Loucy (cell line): ENCODE results near the gene TTC7B.

Experiments used
- H2AFZ ChIP-seq: fragments of 200-600 bp; sonication (generic); 2 replicates; pipeline ENCODE4 v1.6.0; 2016; ENCODE audit warnings: antibody characterized with exemption, mild to moderate bottlenecking, low read length, moderate library complexity
- H3F3A ChIP-seq: fragments of 200-600 bp; 2 replicates; pipeline ENCODE4 v1.6.0; 2016; ENCODE audit warnings: antibody characterized with exemption, low read depth, mild to moderate bottlenecking
- H3K27me3 ChIP-seq: fragments of 200-600 bp; sonication (generic); 2 replicates; pipeline ENCODE4 v1.6.1; 2014; ENCODE audit warnings: low read length, mild to moderate bottlenecking; ENCODE audit not compliant: insufficient read depth, poor library complexity, severe bottlenecking
- H3K36me3 ChIP-seq: fragments of 200-600 bp; sonication (generic); 2 replicates; pipeline ENCODE4 v1.6.1; 2016; ENCODE audit warnings: low read length; ENCODE audit not compliant: insufficient read depth
- H3K4me1 ChIP-seq: fragments of 200-600 bp; sonication (generic); 2 replicates; pipeline ENCODE4 v1.5.1; 2014; ENCODE audit warnings: low read length, mild to moderate bottlenecking; ENCODE audit not compliant: insufficient read depth, poor library complexity, severe bottlenecking
- H3K4me2 ChIP-seq: fragments of 200-600 bp; sonication (generic); 2 replicates; pipeline ENCODE4 v1.6.0; 2014; ENCODE audit warnings: antibody characterized with exemption, low read length, low read depth, mild to moderate bottlenecking; ENCODE audit not compliant: poor library complexity, severe bottlenecking
- H3K4me3 ChIP-seq: fragments of 200-600 bp; sonication (generic); 2 replicates; pipeline ENCODE4 v1.5.1; 2014; ENCODE audit warnings: low read length, mild to moderate bottlenecking, mixed read lengths; ENCODE audit not compliant: poor library complexity, severe bottlenecking
- H3K79me2 ChIP-seq: fragments of 200-600 bp; sonication (generic); 2 replicates; pipeline ENCODE4 v1.6.1; 2014; ENCODE audit warnings: low read length; ENCODE audit not compliant: insufficient read depth
- H3K9ac ChIP-seq: fragments of 200-600 bp; sonication (generic); 2 replicates; pipeline ENCODE4 v1.6.0; 2014; ENCODE audit warnings: mild to moderate bottlenecking, low read depth, low read length, moderate library complexity; ENCODE audit not compliant: poor library complexity, severe bottlenecking
- H3K9me2 ChIP-seq: fragments of 200-600 bp; sonication (generic); replicated peaks from 2 replicates; pipeline ENCODE4 v1.6.1; 2016; ENCODE audit warnings: low read depth, low read length, mixed read lengths
- H3K9me3 ChIP-seq: fragments of 200-600 bp; sonication (generic); 2 replicates; pipeline ENCODE4 v1.6.1; 2014; ENCODE audit warnings: mild to moderate bottlenecking, antibody characterized with exemption, low read length, low read depth; ENCODE audit not compliant: insufficient read depth
- H4K20me1 ChIP-seq: fragments of 200-600 bp; sonication (generic); 2 replicates; pipeline ENCODE4 v1.6.0; 2014; ENCODE audit warnings: antibody characterized with exemption, low read length, mild to moderate bottlenecking; ENCODE audit not compliant: insufficient read depth, poor library complexity, severe bottlenecking
- CTCF ChIP-seq: fragments of 200-600 bp; sonication (generic); conservative IDR thresholded peaks from 2 replicates; pipeline ENCODE4 v1.5.1; 2014; ENCODE audit warnings: mild to moderate bottlenecking, antibody characterized with exemption, low read length
- EZH2phosphoT487 ChIP-seq: fragments of 200-600 bp; IDR thresholded peaks from 2 replicates; pipeline ENCODE4 v1.6.1; 2018; ENCODE audit warnings: antibody characterized with exemption, mild to moderate bottlenecking, moderate library complexity, borderline replicate concordance

The TTC7B gene

GRCh38 chr14:90666571-90666970 is 149.7 kb downstream of the TTC7B start:
- Histone ChIP-seq H3K36me3 (peaks cover 4% of the 10 kb centered on the region; the same call in 1 of the 2 replicates), H3K4me2 (no peak overlapping the region), H3K9ac (no peak overlapping the region), H3F3A (no peaks in the 10 kb centered on the region), H3K4me1 (peaks cover 2% of the 10 kb centered on the region), H2AFZ (no peak overlapping the region), H3K79me2 (no peaks in the 10 kb centered on the region), H3K9me3 (no peaks in the 10 kb centered on the region), H4K20me1 (no peaks in the 10 kb centered on the region), H3K27me3 (no peaks in the 10 kb centered on the region), H3K4me3 (no peak overlapping the region), H3K9me2 (no peaks in the 10 kb centered on the region)
- TF ChIP-seq EZH2phosphoT487, result no peak
- TF ChIP-seq CTCF, result no peak

DNA sequence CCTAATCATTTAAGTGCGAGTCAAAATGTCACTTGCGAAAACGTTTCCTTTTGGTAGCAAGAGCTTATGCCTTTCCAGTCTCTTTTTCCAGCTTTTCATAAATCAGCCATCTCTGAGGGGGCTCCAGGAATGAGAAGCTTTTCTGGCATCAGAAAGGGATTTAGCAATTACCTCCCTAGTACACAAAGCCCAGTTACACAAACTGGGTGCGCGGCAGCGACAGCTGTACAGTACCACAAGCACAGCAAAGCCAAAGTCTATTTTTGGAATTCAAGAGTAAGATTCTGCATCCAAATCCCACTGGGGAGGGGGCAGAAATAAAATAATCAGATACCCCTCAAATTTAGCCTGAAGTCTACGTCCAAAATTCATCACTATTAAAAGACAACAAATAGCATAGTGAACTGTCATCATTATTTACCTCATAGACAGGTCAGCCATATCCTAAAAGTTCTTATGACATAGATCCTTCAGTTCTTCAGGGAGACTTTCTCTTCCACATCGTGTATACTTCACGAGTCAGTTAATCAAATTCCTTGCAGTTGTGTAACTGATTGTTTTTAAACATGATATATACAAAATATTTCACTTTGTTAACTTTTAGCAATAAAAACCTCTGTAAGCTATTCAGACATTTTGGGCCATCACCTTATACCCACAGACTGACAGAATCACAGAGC is 150.8 kb downstream of the TTC7B start:
- no peaks in the 10 kb centered on the region for H4K20me1 ChIP-seq
- peaks cover 4% of the 10 kb centered on the region; the same call in 1 of the 2 replicates for H3K36me3 ChIP-seq
- no peaks in the 10 kb centered on the region for H3K79me2 ChIP-seq
- H3K4me2 ChIP-seq, result no peak overlapping the region
- no peaks in the 10 kb centered on the region for H3K9me2 ChIP-seq
- TF ChIP-seq CTCF, result no peak
- no peak for TF ChIP-seq EZH2phosphoT487
- no peak overlapping the region for H2AFZ ChIP-seq
- H3K9me3 ChIP-seq, result no peaks in the 10 kb centered on the region
- H3F3A ChIP-seq, result no peaks in the 10 kb centered on the region
- H3K4me1 ChIP-seq, result no peaks in the 10 kb centered on the region
- H3K4me3 ChIP-seq, result no peak overlapping the region
- H3K27me3 ChIP-seq, result no peaks in the 10 kb centered on the region
- no peak overlapping the region for H3K9ac ChIP-seq

DNA sequence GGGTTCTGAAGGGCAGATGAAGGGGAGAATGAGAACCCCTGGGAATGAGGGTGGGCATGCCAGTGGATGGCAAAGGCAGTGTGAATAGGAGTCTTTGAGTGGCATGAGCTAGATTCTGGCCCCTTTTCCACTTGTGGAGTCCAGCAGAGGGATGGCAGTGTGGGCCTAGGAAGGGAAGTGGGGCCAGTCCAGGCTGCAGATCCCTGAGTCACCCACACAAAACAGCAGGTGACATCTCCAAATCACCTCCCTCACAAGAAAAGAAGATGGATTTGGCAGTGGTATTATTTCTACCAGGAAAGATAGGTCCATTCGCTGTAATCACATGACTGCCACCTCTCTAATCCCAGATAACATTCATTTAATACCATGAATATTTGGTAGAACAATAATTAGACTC is 151.3 kb downstream of the TTC7B start:
- Histone ChIP-seq H2AFZ (no peak overlapping the region), H3K4me3 (no peak overlapping the region), H3K36me3 (peaks cover 4% of the 10 kb centered on the region; the same call in 1 of the 2 replicates), H3K4me1 (no peaks in the 10 kb centered on the region), H3K9me3 (no peaks in the 10 kb centered on the region), H3K9ac (no peak overlapping the region), H3K4me2 (no peak overlapping the region), H3K79me2 (no peaks in the 10 kb centered on the region), H4K20me1 (no peaks in the 10 kb centered on the region), H3K9me2 (no peaks in the 10 kb centered on the region), H3K27me3 (no peaks in the 10 kb centered on the region), H3F3A (no peaks in the 10 kb centered on the region)
- TF ChIP-seq EZH2phosphoT487 (no peak), CTCF (no peak)
